Nephron progenitor cell (in vitro differentiated cells): ENCODE results near the gene KLHL5.
A peak's percentile ranks its signal among the peaks of the same experiment; 100 is the strongest.
"Not testable (repeated sequence)": the region's sequence is repeated elsewhere in the genome, so short reads cannot be mapped to it uniquely, and the experiment has no call there.

Experiments
- DNase-seq: peaks from one replicate; pipeline ENCODE4 v3.0.0; 2021
- H3K27ac Mint-ChIP-seq: 2 replicates; pipeline ENCODE4 v1.8.0; 2021; ENCODE audit warnings: mild to moderate bottlenecking, moderate library complexity, mixed read lengths
- H3K27me3 Mint-ChIP-seq: 2 replicates; pipeline ENCODE4 v1.8.0; 2021; ENCODE audit warnings: mild to moderate bottlenecking, low read depth, mixed read lengths; ENCODE audit not compliant: poor library complexity
- H3K36me3 Mint-ChIP-seq: 2 replicates; pipeline ENCODE4 v1.8.0; 2021; ENCODE audit warnings: low read depth, mixed read lengths
- H3K4me1 Mint-ChIP-seq: 2 replicates; pipeline ENCODE4 v1.8.0; 2021; ENCODE audit warnings: mixed read lengths
- H3K4me3 Mint-ChIP-seq: 2 replicates; pipeline ENCODE4 v1.8.0; 2021; ENCODE audit warnings: mild to moderate bottlenecking, moderate library complexity, mixed read lengths
- H3K9me3 Mint-ChIP-seq: 2 replicates; pipeline ENCODE4 v1.8.0; 2021; ENCODE audit warnings: mild to moderate bottlenecking, moderate library complexity, mixed read lengths
- TF ChIP-seq, protein P1 (sequence below): fragments of 200-600 bp; sonication (generic); IDR thresholded peaks from 2 replicates; pipeline ENCODE4 v1.5.0; 2021; ENCODE audit warnings: antibody characterized with exemption

Gene KLHL5

DNA sequence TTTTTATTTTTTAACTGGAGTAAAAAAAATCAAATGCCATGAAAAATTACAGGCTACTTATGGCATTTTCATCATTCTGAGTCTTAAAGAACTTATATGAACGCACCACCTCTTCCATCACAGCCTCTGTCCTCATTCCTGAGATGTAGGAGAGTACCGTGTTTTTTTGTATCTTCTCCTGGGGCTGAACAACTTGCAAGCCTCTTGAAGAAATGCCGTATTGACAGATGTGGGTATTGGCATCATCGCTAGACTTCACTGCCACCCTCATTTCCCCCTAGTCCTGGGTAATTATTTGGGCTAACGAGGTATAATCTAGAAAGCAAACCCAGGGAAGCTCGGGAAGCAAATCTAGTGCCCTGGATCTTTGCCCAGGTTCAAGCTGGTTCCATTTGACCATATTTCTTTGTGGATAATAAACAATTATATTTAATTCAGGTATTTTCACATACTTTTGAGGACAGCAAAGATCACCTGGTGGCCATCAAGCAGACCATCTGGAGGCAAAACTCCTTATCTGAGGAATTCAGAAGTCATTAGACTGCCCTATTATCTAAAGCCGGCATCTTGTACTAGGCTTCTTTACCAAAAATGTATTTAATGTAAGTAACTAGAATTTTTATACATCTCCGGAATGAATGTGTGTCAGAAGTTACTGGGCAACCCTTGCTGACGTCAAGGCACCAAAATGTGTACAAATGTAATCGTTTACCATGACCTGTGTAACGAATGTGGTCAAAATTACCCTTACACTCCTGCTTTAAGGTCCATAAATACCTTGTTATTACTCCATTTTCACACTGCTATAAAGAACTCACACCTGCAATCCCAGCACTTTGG, 64.4 kb downstream of the KLHL5 start:
- no peaks in the 10 kb centered on the region for H3K4me1 Mint-ChIP-seq
- no peaks in the 10 kb centered on the region for H3K27me3 Mint-ChIP-seq
- H3K9me3 Mint-ChIP-seq, result peaks cover 18% of the 10 kb centered on the region
- peak overlapping the region; percentile 54 for H3K27ac Mint-ChIP-seq
- H3K4me3 Mint-ChIP-seq, result no peak overlapping the region
- TF ChIP-seq, protein P1, sequence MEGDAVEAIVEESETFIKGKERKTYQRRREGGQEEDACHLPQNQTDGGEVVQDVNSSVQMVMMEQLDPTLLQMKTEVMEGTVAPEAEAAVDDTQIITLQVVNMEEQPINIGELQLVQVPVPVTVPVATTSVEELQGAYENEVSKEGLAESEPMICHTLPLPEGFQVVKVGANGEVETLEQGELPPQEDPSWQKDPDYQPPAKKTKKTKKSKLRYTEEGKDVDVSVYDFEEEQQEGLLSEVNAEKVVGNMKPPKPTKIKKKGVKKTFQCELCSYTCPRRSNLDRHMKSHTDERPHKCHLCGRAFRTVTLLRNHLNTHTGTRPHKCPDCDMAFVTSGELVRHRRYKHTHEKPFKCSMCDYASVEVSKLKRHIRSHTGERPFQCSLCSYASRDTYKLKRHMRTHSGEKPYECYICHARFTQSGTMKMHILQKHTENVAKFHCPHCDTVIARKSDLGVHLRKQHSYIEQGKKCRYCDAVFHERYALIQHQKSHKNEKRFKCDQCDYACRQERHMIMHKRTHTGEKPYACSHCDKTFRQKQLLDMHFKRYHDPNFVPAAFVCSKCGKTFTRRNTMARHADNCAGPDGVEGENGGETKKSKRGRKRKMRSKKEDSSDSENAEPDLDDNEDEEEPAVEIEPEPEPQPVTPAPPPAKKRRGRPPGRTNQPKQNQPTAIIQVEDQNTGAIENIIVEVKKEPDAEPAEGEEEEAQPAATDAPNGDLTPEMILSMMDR, result no peak
- H3K36me3 Mint-ChIP-seq, result peaks cover 48% of the 10 kb centered on the region
- no peak for DNase-seq

DNA sequence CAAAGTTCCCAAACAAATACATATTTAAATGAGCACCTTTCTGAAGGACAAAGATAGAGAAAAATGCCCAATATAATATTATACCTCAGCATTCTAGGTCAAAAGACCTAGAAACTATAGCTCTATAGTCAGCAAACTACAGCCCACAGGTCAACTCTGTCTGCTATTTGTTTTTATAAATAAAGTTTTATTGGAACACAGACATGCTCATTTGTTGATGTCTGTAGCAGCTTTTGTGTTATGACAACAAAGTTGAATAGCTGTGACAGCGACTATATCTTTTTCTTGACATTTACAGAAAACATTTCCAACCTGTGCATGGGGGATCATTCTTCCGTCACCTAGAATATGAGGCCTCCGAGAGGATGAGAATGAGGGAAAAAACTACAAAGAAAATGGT, 71.6 kb downstream of the KLHL5 start:
- Mint-ChIP-seq H3K27me3 (peaks cover 2% of the 10 kb centered on the region), H3K27ac (no peak overlapping the region), H3K36me3 (peaks cover 19% of the 10 kb centered on the region), H3K4me1 (peaks cover 14% of the 10 kb centered on the region), H3K9me3 (peaks cover 6% of the 10 kb centered on the region), H3K4me3 (no peak overlapping the region)
- TF ChIP-seq, protein P1, result no peak
- DNase-seq, result no peak

DNA sequence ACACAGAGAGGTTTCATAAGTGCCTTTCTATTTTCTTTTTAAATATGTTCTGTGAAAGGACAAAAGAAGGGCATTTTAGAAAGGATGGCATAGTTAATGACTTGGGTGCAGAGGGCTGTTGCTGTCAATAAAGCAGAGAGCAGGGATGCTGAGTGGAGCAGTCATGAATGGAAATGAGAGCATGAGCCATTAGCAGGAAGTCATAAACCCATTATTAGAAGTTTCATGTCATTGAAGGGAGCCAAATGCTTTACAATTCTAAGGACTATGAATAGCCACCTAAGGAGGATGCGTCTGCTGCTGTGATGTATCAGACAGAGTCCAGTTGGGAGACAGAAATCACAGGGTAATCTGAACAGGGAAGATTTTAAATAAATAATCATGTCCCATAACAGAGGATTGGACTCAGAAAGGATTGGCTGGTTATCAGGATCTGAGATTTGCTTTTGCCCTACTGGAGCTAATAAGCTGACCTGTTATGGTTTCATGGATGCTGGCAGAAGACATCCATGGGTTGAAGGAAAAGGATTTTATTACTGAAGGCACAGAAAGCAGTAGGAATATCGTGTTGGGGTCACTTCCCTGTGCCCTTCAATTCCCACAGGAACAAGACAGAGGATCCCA, 72.8 kb downstream of the KLHL5 start:
- Mint-ChIP-seq H3K4me3 (peak overlapping the region; percentile 24), H3K9me3 (peaks cover 1% of the 10 kb centered on the region), H3K27ac (no peak overlapping the region), H3K27me3 (peaks cover 2% of the 10 kb centered on the region), H3K36me3 (peaks cover 14% of the 10 kb centered on the region), H3K4me1 (peaks cover 14% of the 10 kb centered on the region)
- no peak for DNase-seq
- TF ChIP-seq, protein P1, result no peak

DNA sequence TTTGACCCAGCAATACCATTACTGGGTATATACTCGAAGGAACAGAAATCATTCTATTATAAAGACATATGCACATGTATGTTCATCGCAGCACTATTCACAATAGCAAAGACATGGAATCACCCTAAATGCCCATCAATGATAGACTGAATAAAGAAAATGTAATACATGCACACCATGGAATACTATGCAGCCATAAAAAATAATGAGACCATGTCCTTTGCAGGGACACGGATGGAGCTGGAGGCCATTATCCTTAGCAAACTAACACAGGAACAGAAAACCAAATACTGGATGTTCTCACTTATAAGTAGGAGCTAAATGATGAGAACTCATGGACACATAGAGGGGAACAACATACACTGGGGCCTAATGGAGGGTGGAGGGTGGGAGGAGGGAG, 76.2 kb downstream of the KLHL5 start:
- H3K27me3 Mint-ChIP-seq, H3K27ac Mint-ChIP-seq, H3K4me3 Mint-ChIP-seq, DNase-seq, H3K36me3 Mint-ChIP-seq, H3K9me3 Mint-ChIP-seq: not testable (repeated sequence)
- peaks cover 14% of the 10 kb centered on the region for H3K4me1 Mint-ChIP-seq

DNA sequence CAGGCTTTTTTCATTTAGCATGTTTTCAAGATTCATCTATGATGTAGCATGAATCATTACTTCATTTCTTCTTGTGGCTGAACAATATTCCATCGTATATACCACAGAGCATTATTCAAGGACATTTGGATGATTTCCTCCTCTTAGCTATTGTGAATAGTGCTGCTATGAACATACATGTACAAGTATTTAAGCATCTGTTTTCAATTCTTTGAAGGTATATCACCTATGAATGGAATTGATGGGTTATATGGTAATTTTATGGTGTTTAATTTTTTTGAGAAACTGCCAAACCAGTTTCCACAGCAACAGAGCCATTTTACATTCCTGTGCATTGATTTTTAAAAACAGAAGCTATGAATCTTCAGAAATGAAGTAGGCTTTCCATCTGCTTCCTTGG, 84.2 kb downstream of the KLHL5 start:
- TF ChIP-seq, protein P1, result no peak
- Mint-ChIP-seq H3K36me3 (no peaks in the 10 kb centered on the region), H3K27ac (no peak overlapping the region), H3K4me3 (no peak overlapping the region), H3K4me1 (no peaks in the 10 kb centered on the region), H3K9me3 (no peaks in the 10 kb centered on the region), H3K27me3 (no peaks in the 10 kb centered on the region)
- DNase-seq, result no peak

DNA sequence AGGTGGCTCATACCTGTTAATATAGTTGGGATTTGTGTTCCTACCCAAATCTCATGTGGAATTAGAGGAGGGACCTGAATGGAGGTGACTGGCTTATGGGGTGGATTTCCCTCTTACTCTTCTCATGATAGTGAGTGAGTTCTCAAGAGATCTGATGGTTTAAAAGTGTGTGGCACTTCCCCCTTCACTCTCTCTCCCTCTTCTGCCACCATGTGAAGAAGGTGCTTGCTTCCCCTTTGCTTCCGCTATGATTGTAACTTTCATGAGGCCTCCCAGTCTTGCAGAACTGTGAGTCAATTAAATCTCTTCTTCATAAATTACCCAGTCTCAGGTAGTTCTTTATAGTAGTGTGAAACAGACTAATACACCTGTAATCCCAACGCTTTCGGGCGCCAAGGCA, 92.0 kb downstream of the KLHL5 start:
- TF ChIP-seq, protein P1, result no peak
- no peaks in the 10 kb centered on the region for H3K36me3 Mint-ChIP-seq
- no peak overlapping the region for H3K4me3 Mint-ChIP-seq
- no peak for DNase-seq
- no peak overlapping the region for H3K27ac Mint-ChIP-seq
- H3K27me3 Mint-ChIP-seq, result peaks cover 3% of the 10 kb centered on the region
- no peaks in the 10 kb centered on the region for H3K4me1 Mint-ChIP-seq
- H3K9me3 Mint-ChIP-seq, result no peaks in the 10 kb centered on the region
